Astrocyte (in vitro differentiated cells and primary cell): ENCODE data around the gene EGFLAM. TPM values are rescaled to one million over a fixed set of nuclear protein-coding genes. Genes with fewer than 3 reads are reported as not detected.

Source experiments
- DNase-seq: peaks from one replicate; pipeline ENCODE4 v3.0.0-alpha.2; 2010; ENCODE audit warnings: low read depth
- FAIRE-seq: peaks from 2 replicates; lab custom pipeline; 2011; peaks lifted over from hg19 to GRCh38; lab: Jason Lieb, UNC
- H2AFZ ChIP-seq: 2 replicates; pipeline ENCODE4 v1.6.0; 2012; ENCODE audit warnings: low read depth, low read length, inconsistent platforms
- H3K27ac ChIP-seq: 2 replicates; pipeline ENCODE4 v1.5.1; 2011; ENCODE audit warnings: low read depth, low read length, inconsistent platforms
- H3K27me3 ChIP-seq: 2 replicates; pipeline ENCODE4 v1.6.0; 2011; ENCODE audit warnings: low read length, inconsistent platforms; ENCODE audit not compliant: insufficient read depth
- H3K36me3 ChIP-seq: 2 replicates; pipeline ENCODE4 v1.5.1; 2011; ENCODE audit warnings: low read length, inconsistent platforms; ENCODE audit not compliant: insufficient read depth
- H3K4me1 ChIP-seq: 2 replicates; pipeline ENCODE4 v1.5.1; 2011; ENCODE audit warnings: low read length, inconsistent platforms; ENCODE audit not compliant: insufficient read depth
- H3K4me2 ChIP-seq: 2 replicates; pipeline ENCODE4 v1.6.0; 2012; ENCODE audit warnings: low read length, inconsistent platforms
- H3K4me3 ChIP-seq: 2 replicates; pipeline ENCODE4 v1.5.1; 2011; ENCODE audit warnings: low read depth, mild to moderate bottlenecking, low read length, inconsistent platforms; ENCODE audit not compliant: insufficient read depth
- H3K79me2 ChIP-seq: 2 replicates; pipeline ENCODE4 v1.6.0; 2012; ENCODE audit warnings: mild to moderate bottlenecking, low read length, inconsistent platforms; ENCODE audit not compliant: insufficient read depth
- H3K9ac ChIP-seq: 2 replicates; pipeline ENCODE4 v1.6.0; 2012; ENCODE audit warnings: mild to moderate bottlenecking, low read length, inconsistent platforms
- H3K9me3 ChIP-seq: 2 replicates; pipeline ENCODE4 v1.5.1; 2012; ENCODE audit warnings: low read depth, mild to moderate bottlenecking, low read length, inconsistent platforms; ENCODE audit not compliant: insufficient read depth
- H4K20me1 ChIP-seq: 2 replicates; pipeline ENCODE4 v1.6.0; 2012; ENCODE audit warnings: low read length, inconsistent platforms; ENCODE audit not compliant: insufficient read depth
- H3K27ac Mint-ChIP-seq: one replicate; pipeline ENCODE4 v1.8.0; 2021; ENCODE audit warnings: mild to moderate bottlenecking, mixed read lengths; ENCODE audit not compliant: unreplicated experiment
- H3K27me3 Mint-ChIP-seq: one replicate; pipeline ENCODE4 v1.8.0; 2021; ENCODE audit warnings: low read depth, mixed read lengths; ENCODE audit not compliant: unreplicated experiment
- H3K36me3 Mint-ChIP-seq: one replicate; pipeline ENCODE4 v1.8.0; 2021; ENCODE audit warnings: low read depth, mixed read lengths; ENCODE audit not compliant: unreplicated experiment
- H3K4me1 Mint-ChIP-seq: one replicate; pipeline ENCODE4 v1.8.0; 2021; ENCODE audit warnings: low read depth, mixed read lengths; ENCODE audit not compliant: unreplicated experiment
- H3K4me3 Mint-ChIP-seq: one replicate; pipeline ENCODE4 v1.8.0; 2021; ENCODE audit warnings: mild to moderate bottlenecking, moderate library complexity, mixed read lengths; ENCODE audit not compliant: unreplicated experiment
- H3K9me3 Mint-ChIP-seq: one replicate; pipeline ENCODE4 v1.8.0; 2021; ENCODE audit warnings: mild to moderate bottlenecking, mixed read lengths; ENCODE audit not compliant: unreplicated experiment
- EZH2 ChIP-seq: IDR thresholded peaks from 2 replicates; pipeline ENCODE4 v1.6.1; 2012; ENCODE audit warnings: mild to moderate bottlenecking, low read length, inconsistent platforms; ENCODE audit not compliant: insufficient read depth
- total RNA-seq: library from RNA; stranded (reverse); gene quantifications from 2 replicates; pipeline ENCODE4 v1.2.1, GENCODE V29; 2021
- TF ChIP-seq, protein P1 (sequence below): IDR thresholded peaks from 2 replicates; pipeline ENCODE4 v1.5.1; 2011; ENCODE audit warnings: low read depth, mild to moderate bottlenecking, inconsistent platforms, low read length, moderate library complexity; ENCODE audit not compliant: insufficient read depth

Gene EGFLAM
- total RNA-seq, 1 donor from 2014 or later = 1.0 TPM

DNA sequence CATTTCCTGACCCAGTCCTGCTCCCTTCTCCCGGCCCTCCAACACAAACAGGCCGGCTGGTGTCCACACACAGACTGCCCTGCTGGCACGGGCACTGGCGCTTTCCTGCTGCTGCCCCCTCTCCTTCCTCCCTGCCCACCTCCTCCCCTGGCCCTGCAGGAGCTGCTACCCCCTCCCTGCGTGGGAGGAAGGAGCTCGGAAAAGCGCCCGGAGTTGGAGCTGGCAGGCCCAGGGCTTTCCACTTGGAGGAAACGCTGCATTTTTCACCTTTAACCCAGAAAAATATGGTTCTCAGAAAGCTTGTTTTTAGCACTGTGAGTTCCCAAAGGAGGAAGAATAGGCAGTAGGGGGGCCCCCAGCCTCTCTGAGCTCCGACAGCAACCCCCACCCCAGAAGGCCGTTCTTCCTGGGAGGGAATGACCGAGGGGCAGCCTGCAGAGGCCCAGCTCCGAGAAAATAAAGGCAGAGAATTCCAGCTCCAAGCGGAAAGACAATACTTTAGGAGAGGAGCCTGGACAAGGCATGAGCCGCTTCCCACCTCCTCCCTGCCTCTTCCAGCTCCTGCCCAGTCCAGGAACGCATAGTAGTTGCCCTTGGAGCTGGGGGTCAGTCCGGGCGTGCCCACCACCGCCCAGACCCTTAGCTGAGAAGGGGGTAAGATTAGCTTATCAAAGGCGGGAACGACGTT, 209.1 kb downstream of the EGFLAM start:
- Histone ChIP-seq H3K4me2 (peak overlapping the region; percentile 78), H3K27me3 (no peaks in the 10 kb centered on the region), H3K4me3 (peak overlapping the region; percentile 26), H3K79me2 (no peaks in the 10 kb centered on the region), H3K4me1 (peaks cover 54% of the 10 kb centered on the region), H3K9ac (peak overlapping the region; percentile 68), H3K36me3 (no peaks in the 10 kb centered on the region), H3K9me3 (no peaks in the 10 kb centered on the region), H4K20me1 (no peaks in the 10 kb centered on the region), H3K27ac (peak overlapping the region; percentile 85), H2AFZ (peak overlapping the region; percentile 71)
- Mint-ChIP-seq H3K27me3 (peaks cover 7% of the 10 kb centered on the region), H3K4me1 (peaks cover 23% of the 10 kb centered on the region), H3K36me3 (peaks cover 3% of the 10 kb centered on the region), H3K27ac (peak overlapping the region; percentile 66), H3K4me3 (no peak overlapping the region), H3K9me3 (peaks cover 3% of the 10 kb centered on the region)
- peak; percentile 43 for DNase-seq
- TF ChIP-seq, protein P1, sequence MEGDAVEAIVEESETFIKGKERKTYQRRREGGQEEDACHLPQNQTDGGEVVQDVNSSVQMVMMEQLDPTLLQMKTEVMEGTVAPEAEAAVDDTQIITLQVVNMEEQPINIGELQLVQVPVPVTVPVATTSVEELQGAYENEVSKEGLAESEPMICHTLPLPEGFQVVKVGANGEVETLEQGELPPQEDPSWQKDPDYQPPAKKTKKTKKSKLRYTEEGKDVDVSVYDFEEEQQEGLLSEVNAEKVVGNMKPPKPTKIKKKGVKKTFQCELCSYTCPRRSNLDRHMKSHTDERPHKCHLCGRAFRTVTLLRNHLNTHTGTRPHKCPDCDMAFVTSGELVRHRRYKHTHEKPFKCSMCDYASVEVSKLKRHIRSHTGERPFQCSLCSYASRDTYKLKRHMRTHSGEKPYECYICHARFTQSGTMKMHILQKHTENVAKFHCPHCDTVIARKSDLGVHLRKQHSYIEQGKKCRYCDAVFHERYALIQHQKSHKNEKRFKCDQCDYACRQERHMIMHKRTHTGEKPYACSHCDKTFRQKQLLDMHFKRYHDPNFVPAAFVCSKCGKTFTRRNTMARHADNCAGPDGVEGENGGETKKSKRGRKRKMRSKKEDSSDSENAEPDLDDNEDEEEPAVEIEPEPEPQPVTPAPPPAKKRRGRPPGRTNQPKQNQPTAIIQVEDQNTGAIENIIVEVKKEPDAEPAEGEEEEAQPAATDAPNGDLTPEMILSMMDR = no peak
- TF ChIP-seq EZH2 = no peak
- no peak for FAIRE-seq

DNA sequence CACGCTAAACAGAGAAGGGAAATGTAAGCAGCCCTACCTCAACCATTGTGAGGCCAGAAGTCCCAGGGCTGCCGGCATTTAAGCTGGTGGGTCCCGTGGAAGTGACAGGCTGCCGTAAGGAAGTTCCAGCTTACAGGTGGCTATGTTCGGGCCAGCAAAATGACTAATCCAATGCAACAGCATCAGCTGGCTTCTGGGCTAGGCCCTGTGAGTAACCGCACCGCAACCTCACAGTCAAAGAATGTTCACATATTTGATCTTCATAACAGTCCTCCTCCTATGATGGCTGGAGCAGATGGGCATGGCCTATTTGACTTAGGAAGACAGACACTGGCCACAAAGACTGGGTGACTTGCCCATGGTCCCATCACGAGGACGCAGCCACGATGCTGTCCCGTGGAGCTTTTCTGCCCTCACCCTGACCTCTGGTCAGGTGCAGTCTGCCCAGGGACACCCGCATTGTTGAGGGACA, 209.9 kb downstream of the EGFLAM start:
- Histone ChIP-seq H3K27me3 (no peaks in the 10 kb centered on the region), H3K4me3 (peak overlapping the region; percentile 26), H3K79me2 (no peaks in the 10 kb centered on the region), H3K9ac (peak overlapping the region; percentile 68), H3K4me2 (peak overlapping the region; percentile 78), H4K20me1 (no peaks in the 10 kb centered on the region), H3K36me3 (no peaks in the 10 kb centered on the region), H3K27ac (peak overlapping the region; percentile 85), H2AFZ (peak overlapping the region; percentile 71), H3K9me3 (no peaks in the 10 kb centered on the region), H3K4me1 (peaks cover 48% of the 10 kb centered on the region)
- H3K4me1 Mint-ChIP-seq = peaks cover 22% of the 10 kb centered on the region
- H3K9me3 Mint-ChIP-seq = peaks cover 5% of the 10 kb centered on the region
- FAIRE-seq (peak; percentile 99), DNase-seq (peak; percentile 97)
- peaks cover 5% of the 10 kb centered on the region for H3K36me3 Mint-ChIP-seq
- H3K27me3 Mint-ChIP-seq = peaks cover 7% of the 10 kb centered on the region
- H3K27ac Mint-ChIP-seq = peak overlapping the region; percentile 66
- no peak overlapping the region for H3K4me3 Mint-ChIP-seq
- TF ChIP-seq, protein P1 = no peak
- no peak for TF ChIP-seq EZH2
